GM23248 (cell line): Measurements from ENCODE around the gene P2RY11.

Experiments
- EZH2 ChIP-seq: fragments of 200-600 bp; sonication (generic); IDR thresholded peaks from 2 replicates; pipeline ENCODE4 v1.6.1; 2018; ENCODE audit warnings: antibody characterized with exemption, mild to moderate bottlenecking; ENCODE audit not compliant: insufficient read depth, poor library complexity, severe bottlenecking
- EZH2phosphoT487 ChIP-seq: fragments of 200-600 bp; sonication (generic); IDR thresholded peaks from 2 replicates; pipeline ENCODE4 v1.6.1; 2018; ENCODE audit warnings: antibody characterized with exemption, moderate library complexity, mild to moderate bottlenecking, low read depth; ENCODE audit not compliant: insufficient read depth

GRCh38 chr19:10126213-10126639 lies 14.7 kb downstream of the P2RY11 start:
- TF ChIP-seq EZH2phosphoT487 = no peak
- no peak for TF ChIP-seq EZH2
